GM19468 (cell line): ENCODE results near the gene ACKR2.

Source experiments
- ATAC-seq: cut with Tn5 transposase; IDR thresholded peaks from one replicate; pipeline ENCODE4 v1.9.1; 2021; ENCODE audit warnings: mild to moderate bottlenecking, moderate library complexity, moderate number of reproducible peaks; ENCODE audit not compliant: unreplicated experiment; ENCODE audit errors: extremely low read depth

ACKR2 gene

GRCh38 chr3:42853739-42854302 lies 44.6 kb downstream of the ACKR2 start:
- ATAC-seq, result no peak

- no peak for ATAC-seq
Observed at GRCh38 chr3:42855219-42855546, 45.9 kb downstream of the ACKR2 start.

GRCh38 chr3:42855547-42856380 lies 46.5 kb downstream of the ACKR2 start:
- no peak for ATAC-seq

DNA sequence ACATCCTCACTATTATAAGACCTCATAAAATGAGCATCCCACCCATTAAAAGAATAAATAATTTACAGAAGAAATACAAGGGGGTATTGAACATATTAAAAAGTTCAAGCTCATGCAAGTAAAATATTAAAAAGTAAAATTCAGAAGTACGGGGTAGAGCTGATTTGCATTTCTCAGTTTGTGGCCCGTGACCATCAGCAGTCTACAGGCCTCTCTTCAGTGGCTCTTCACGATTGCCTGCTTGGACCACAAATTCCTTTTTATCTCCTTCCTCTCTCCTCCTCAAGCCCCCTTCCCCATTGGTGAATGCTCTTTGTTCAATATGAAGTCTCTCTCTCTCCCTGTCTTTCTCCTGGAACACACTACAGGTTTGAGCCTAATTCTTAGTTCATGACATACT lies 47.3 kb downstream of the ACKR2 start:
- ATAC-seq, result no peak

DNA sequence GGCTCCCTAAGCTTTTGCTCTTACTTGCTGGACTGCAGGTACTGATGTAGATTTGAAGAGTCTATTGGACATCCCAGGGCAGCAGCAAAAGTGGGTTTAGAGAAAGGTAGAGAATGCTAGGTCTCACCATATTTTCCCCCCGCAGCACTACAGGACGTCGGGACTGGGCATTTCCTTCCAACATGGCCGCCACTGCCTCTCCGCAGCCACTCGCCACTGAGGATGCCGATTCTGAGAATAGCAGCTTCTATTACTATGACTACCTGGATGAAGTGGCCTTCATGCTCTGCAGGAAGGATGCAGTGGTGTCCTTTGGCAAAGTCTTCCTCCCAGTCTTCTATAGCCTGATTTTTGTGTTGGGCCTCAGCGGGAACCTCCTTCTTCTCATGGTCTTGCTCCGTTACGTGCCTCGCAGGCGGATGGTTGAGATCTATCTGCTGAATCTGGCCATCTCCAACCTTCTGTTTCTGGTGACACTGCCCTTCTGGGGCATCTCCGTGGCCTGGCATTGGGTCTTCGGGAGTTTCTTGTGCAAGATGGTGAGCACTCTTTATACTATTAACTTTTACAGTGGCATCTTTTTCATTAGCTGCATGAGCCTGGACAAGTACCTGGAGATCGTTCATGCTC lies 55.2 kb downstream of the ACKR2 start:
- ATAC-seq, result no peak

DNA sequence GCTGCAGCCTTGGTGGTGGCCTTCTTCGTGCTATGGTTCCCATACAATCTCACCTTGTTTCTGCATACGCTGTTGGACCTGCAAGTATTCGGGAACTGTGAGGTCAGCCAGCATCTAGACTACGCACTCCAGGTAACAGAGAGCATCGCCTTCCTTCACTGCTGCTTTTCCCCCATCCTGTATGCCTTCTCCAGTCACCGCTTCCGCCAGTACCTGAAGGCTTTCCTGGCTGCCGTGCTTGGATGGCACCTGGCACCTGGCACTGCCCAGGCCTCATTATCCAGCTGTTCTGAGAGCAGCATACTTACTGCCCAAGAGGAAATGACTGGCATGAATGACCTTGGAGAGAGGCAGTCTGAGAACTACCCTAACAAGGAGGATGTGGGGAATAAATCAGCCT lies 56.0 kb downstream of the ACKR2 start:
- ATAC-seq, result no peak

DNA sequence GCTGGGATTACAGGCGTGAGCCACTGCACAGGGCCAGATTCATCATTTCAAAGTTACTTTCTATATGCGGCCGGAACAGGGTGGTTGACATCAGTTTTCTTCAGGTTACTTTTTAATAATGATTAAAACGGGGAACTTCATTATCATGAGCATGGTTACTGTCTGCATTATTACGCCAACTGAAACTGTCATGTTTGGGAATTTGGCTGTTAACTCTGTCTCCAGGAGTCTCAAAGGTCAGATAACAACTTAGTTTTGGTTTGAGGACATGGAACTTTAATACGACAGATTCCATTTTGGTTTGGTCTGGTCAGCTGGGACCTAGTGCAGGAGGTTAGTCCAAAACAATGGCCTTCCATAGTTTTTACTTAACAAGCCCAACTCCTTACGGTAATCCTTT lies 57.9 kb downstream of the ACKR2 start:
- ATAC-seq, result no peak

- no peak for ATAC-seq
Observed at GRCh38 chr3:42868841-42869240, 59.6 kb downstream of the ACKR2 start.

DNA sequence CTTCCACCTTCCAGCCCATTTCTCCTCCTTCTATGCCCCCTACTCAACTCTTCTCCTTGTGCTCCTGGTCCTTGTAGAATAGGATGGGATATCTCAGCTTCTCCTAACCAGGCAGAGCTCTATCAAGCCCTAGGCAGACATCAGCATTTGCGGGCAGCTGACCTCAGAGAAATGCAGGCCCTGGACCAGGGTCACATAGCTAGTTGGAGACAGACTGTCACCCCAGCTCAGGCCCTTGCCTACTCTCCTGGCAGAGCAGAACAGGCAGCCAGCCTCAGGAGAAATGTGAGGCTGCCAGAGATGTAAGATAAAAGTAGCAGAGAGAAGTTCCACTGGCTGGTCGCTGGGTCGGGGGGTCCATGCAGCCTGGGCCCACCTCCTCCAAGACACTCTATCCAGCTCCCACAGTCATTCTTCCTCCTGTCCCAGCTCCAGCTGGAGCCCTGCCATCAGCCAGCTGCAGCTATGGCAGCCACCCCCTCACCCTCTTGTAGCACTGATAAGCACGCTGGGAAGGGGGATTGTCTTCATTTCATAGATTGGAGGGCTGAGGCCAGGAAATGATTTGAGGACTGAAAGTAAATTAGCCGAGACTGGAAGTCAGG lies 62.4 kb downstream of the ACKR2 start:
- no peak for ATAC-seq

GRCh38 chr3:42872718-42873117 lies 63.5 kb downstream of the ACKR2 start:
- ATAC-seq, result no peak

GRCh38 chr3:42873221-42873982 lies 64.2 kb downstream of the ACKR2 start:
- ATAC-seq, result no peak

DNA sequence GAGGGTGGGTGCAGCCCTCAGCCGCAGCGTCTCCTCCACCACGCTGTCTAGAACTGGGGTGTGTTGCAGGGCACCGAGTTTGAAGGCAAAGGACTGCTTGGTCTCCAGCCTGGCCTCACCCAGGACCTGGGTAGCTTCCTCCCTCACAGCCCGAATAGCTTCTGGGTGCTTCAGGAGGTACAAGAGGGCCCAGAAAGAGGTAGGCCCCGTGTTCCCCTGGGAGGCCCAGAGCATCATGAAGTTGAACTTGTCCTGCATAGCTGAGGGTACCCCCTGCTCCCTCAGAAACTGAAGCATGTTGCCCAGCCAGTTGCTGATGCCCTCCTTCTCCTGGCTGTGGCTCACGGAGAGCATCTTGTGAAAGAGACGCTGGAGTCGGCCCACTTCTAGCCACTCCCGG lies 65.5 kb downstream of the ACKR2 start:
- ATAC-seq, result no peak

DNA sequence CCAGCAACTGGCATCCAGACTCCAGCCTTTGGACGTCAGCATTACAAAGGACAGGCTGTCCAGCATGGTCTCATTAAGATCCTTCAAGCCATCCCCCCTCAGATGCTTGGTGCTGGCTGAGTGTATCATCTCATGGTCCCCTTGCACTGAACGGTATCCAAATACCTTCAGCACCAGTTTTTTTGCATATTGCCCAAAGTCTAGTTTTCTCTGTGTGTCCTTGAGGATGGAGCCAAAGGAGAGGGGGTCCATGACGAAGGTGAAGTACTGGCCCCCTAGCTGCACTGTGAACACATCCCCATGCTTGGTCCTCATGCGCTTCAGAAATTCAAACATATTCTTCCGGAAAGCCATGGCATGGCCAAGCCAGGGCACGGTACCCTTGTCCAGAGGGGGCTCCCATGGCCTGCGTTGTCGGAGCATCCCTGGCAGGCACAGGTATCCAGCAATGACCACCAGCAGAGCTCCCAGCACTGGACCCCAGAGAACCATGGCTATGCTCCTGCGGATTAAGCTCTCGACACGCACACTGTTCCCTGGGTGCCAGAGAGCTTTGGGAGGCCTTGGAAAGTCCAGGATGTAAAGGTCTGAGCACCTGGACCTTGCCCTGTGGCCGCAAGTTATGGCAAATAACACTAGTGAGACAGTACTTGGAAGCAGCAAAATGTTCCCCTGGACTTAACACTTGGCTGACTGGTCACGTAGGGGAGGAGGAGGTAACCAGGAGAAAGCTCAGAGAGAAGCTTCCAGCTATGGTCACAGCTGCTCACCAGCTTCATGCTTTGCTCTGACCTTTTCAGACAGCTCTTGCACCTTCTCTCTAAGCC lies 66.3 kb downstream of the ACKR2 start, which contains the start of gene CYP8B1:
CYP8B1 (minus strand) TSS at position 555 of the 827 bp plus-strand sequence; CDS start at position 492, 63 bp downstream.
- ATAC-seq, result no peak

DNA sequence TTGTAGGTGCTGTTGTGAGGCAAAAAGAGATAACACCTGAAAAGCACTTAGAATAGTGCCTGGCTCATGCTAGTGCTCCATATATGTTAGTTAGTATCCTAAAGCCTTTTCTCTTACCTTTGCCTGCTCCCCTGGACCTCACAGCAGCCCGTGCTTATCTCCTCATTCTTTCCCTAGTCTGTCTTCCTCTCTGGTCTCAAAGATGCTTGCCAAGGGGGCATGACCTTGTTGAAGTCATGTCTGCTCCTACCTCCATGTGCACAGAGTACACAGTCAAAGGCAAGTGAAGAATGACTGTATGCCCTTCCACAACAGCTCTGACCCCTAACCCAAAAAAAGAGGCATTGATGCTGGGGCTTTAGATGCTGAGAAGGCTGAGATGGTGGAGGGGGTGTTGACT lies 67.2 kb downstream of the ACKR2 start:
- no peak for ATAC-seq

DNA sequence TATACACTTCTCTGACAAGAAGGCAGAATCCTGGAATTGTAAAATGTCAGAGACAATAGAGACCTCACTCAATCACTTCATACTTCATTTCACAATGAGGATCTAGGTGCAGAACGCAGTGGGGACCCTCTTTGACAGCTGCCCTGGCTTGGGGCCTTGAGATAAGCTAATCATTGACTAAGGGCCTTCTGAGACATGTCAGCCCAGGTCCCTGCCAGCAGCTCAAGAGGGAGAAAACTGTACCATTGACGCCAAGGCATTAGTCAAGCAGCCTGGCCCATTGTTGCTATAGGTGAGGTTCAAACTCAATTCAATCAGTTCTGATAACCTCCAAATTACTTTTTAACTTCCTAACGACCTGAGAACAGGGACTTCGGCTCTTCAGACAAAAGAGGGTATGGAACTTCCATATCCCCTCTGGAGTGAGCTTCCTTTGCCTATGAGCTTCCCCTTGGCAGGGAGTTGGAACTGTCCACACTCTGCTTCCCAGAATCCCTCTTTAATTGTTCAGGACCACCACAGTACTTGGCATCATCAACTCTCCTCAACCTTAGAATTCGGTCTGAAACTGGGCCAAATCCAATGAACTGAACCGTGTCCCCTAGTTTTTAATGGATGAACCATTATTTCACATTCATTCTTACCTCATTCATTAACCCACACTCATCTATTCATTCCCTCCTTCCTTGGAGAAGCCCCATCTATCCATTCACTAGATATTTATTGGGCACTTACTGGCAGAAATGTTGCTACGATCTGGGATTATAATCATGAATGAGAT lies 67.9 kb downstream of the ACKR2 start:
- ATAC-seq, result no peak

DNA sequence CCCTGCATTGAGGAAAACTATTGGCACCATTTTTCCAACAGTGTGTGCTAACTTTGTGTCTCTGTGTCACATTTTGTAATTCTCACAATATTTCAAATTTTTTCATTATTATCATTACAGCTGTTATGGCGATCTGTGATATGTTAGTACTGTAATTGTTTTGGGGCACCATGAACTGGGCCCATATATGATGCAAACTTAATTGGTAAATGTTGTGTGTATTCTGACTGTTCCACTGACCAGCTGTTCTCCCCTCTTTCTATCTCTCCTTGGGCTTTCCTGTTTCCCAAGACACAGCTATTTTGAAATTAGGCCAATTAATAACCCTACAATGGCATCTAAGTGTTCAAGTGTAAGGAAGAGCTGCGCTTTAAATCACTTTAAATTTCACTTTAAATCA lies 68.6 kb downstream of the ACKR2 start:
- no peak for ATAC-seq

GRCh38 chr3:42880183-42880582 lies 70.9 kb downstream of the ACKR2 start:
- no peak for ATAC-seq

- peak; percentile 90 for ATAC-seq
Observed at GRCh38 chr3:42880601-42881451, 71.6 kb downstream of the ACKR2 start.
